Measurements from ENCODE around the gene PDZD2. TPM values are rescaled to one million over a fixed set of nuclear protein-coding genes. Genes with fewer than 3 reads are reported as not detected.

Gene PDZD2
- total RNA-seq, 2 experiments from 2014 or later = not detected

DNA sequence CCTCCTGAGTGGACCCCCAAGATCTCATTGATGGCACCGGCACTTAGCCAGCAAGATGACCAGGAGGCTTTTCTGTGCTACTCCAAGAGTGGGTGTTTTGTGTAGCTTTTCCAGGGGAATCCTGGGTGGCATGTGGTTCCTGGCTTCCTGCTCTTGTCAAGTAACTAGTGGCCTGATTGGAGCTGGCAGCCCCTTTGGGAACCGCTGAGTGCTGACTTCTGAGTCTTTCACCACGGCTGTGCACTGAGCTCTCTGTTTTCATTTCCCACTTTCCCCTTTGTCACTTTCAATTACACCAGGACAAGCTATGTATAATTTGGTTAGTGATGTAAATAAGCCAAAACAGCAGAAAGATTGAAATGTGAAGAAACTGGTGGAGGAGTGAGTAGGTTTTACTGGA is 279.8 kb downstream of the PDZD2 start:
- Mint-ChIP-seq H3K27ac (no peak overlapping the region), H3K27me3 (peaks cover 2% of the 10 kb centered on the region), H3K4me1 (no peaks in the 10 kb centered on the region), H3K9me3 (no peaks in the 10 kb centered on the region), H3K36me3 (ENCODE audit: low read depth) (no peaks in the 10 kb centered on the region), H3K4me3 (no peak overlapping the region)
- ChIA-PET CTCF (interaction anchor here (1.5 kb wide), 1 partner anchor 9 kb away, joined by 3 read pairs; no protein-coding TSS in a partner anchor), POLR2A (no interaction called here)
- no peak for DNase-seq

- POLR2A ChIA-PET = no interaction called here
- Mint-ChIP-seq H3K9me3 (no peaks in the 10 kb centered on the region), H3K27me3 (peaks cover 2% of the 10 kb centered on the region), H3K36me3 (ENCODE audit: low read depth) (no peaks in the 10 kb centered on the region), H3K27ac (no peak overlapping the region), H3K4me3 (no peak overlapping the region), H3K4me1 (no peaks in the 10 kb centered on the region)
- CTCF ChIA-PET = no interaction called here
- no peak for DNase-seq
These were observed 282.9 kb downstream of the PDZD2 start for GRCh38 chr5:31921852-31922305.

- ChIA-PET POLR2A (no interaction called here), CTCF (interaction anchor here (1.3 kb wide), 1 partner anchor 153 kb away, joined by 5 read pairs; no protein-coding TSS in a partner anchor)
- no peaks in the 10 kb centered on the region for H3K4me1 Mint-ChIP-seq
- no peaks in the 10 kb centered on the region for H3K9me3 Mint-ChIP-seq
- DNase-seq = no peak
- no peaks in the 10 kb centered on the region for H3K36me3 Mint-ChIP-seq (ENCODE audit: low read depth)
- no peak overlapping the region for H3K4me3 Mint-ChIP-seq
- H3K27me3 Mint-ChIP-seq = peaks cover 2% of the 10 kb centered on the region
- H3K27ac Mint-ChIP-seq = no peak overlapping the region
These were observed 285.1 kb downstream of the PDZD2 start for GRCh38 chr5:31924005-31924404.

DNA sequence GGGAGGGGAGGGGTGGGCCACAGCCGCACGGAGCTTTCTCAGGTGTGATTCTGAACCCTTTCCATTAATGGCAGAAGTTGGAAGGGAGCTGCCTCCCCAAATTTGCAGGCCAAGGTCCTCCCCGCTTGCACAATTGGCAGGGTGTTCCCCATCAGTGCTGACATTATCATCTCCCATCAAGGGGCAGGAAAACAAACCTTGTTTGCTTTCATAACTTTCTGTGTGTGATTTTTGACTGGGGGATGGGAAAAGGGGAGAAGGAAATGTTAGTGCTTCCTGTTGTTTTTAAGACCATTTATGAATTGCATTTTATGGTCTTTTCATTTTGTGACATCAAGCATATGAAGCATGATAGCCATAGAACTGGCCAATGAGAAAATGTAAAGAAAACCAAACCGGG is 292.9 kb downstream of the PDZD2 start:
- Mint-ChIP-seq H3K9me3 (no peaks in the 10 kb centered on the region), H3K4me1 (no peaks in the 10 kb centered on the region), H3K27me3 (peaks cover 2% of the 10 kb centered on the region), H3K36me3 (ENCODE audit: low read depth) (no peaks in the 10 kb centered on the region), H3K4me3 (no peak overlapping the region), H3K27ac (no peak overlapping the region)
- POLR2A ChIA-PET = no interaction called here
- no peak for DNase-seq
- CTCF ChIA-PET = no interaction called here

DNA sequence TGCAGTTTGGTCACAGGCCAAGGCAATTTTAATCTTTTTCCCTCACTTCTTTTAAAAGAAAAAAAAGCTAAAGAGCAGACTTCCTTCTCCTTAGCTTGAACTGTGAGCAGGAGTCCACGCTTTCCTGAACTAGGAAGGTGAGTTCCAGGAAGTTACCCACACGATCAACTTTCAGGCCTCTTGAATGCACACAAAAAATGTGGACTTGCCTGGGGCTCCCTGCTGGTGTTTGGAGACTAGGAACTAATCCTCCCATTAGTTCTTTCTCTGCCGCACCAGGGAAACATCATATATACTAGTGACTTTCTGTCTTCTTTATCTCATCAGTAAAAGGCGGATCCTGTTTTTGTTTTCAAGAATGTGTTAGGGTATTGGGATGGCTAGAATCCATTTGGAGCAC is 295.2 kb downstream of the PDZD2 start:
- POLR2A ChIA-PET = no interaction called here
- no peak overlapping the region for H3K4me3 Mint-ChIP-seq
- H3K27me3 Mint-ChIP-seq = peaks cover 2% of the 10 kb centered on the region
- DNase-seq = no peak
- H3K36me3 Mint-ChIP-seq (ENCODE audit: low read depth) = no peaks in the 10 kb centered on the region
- no peaks in the 10 kb centered on the region for H3K9me3 Mint-ChIP-seq
- CTCF ChIA-PET = interaction anchor here (0.8 kb wide), 1 partner anchor 159 kb away, joined by 3 read pairs; no protein-coding TSS in a partner anchor
- H3K27ac Mint-ChIP-seq = no peak overlapping the region
- no peaks in the 10 kb centered on the region for H3K4me1 Mint-ChIP-seq

- H3K27ac Mint-ChIP-seq = no peak overlapping the region
- no peak overlapping the region for H3K4me3 Mint-ChIP-seq
- H3K36me3 Mint-ChIP-seq (ENCODE audit: low read depth) = no peaks in the 10 kb centered on the region
- H3K4me1 Mint-ChIP-seq = no peaks in the 10 kb centered on the region
- ChIA-PET POLR2A (no interaction called here), CTCF (no interaction called here)
- no peaks in the 10 kb centered on the region for H3K9me3 Mint-ChIP-seq
- no peak for DNase-seq
- H3K27me3 Mint-ChIP-seq = peaks cover 2% of the 10 kb centered on the region
These were observed 296.8 kb downstream of the PDZD2 start for GRCh38 chr5:31935496-31936369.

- Mint-ChIP-seq H3K4me3 (no peak overlapping the region), H3K36me3 (ENCODE audit: low read depth) (no peaks in the 10 kb centered on the region), H3K9me3 (no peaks in the 10 kb centered on the region), H3K27ac (no peak overlapping the region), H3K27me3 (peaks cover 2% of the 10 kb centered on the region), H3K4me1 (no peaks in the 10 kb centered on the region)
- CTCF ChIA-PET = no interaction called here
- POLR2A ChIA-PET = no interaction called here
- no peak for DNase-seq
These were observed 297.8 kb downstream of the PDZD2 start for GRCh38 chr5:31936683-31937082.

GRCh38 chr5:31937226-31937625 is 298.3 kb downstream of the PDZD2 start:
- H3K27ac Mint-ChIP-seq = no peak overlapping the region
- POLR2A ChIA-PET = no interaction called here

GRCh38 chr5:31937703-31938102 is 298.8 kb downstream of the PDZD2 start:
- CTCF ChIA-PET = no interaction called here
- H3K36me3 Mint-ChIP-seq (ENCODE audit: low read depth) = no peaks in the 10 kb centered on the region
- no peak overlapping the region for H3K27ac Mint-ChIP-seq
- no peak for DNase-seq
- POLR2A ChIA-PET = no interaction called here
- H3K4me3 Mint-ChIP-seq = no peak overlapping the region
- no peaks in the 10 kb centered on the region for H3K9me3 Mint-ChIP-seq
- H3K4me1 Mint-ChIP-seq = no peaks in the 10 kb centered on the region
- peaks cover 2% of the 10 kb centered on the region for H3K27me3 Mint-ChIP-seq

More at GRCh38 chr5:31937226-31937625, 298.3 kb downstream of the PDZD2 start:
- Mint-ChIP-seq H3K27me3 (peaks cover 2% of the 10 kb centered on the region), H3K4me1 (no peaks in the 10 kb centered on the region), H3K4me3 (no peak overlapping the region), H3K36me3 (ENCODE audit: low read depth) (no peaks in the 10 kb centered on the region), H3K9me3 (no peaks in the 10 kb centered on the region)
- CTCF ChIA-PET = no interaction called here
- DNase-seq = no peak

DNA sequence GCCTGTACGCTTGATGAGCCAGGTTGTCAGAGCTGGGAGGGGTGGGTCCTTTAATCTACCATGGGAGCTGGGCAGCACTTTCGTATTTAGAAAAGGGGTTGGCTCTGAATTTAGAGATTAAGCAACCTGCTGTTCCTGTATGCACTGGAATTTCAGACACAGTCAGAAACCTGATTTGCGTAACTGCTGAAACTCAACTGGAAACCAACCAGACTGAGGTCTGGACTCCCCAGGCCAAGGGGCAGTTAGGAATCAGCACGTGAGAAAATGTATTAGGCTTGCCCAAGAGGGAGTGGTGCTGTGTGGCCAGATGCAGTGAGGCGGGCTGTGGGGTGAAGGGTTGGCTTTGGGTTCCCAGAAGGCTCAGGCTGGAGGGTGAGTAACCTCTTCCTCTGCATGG is 300.2 kb downstream of the PDZD2 start:
- POLR2A ChIA-PET = no interaction called here
- no peaks in the 10 kb centered on the region for H3K9me3 Mint-ChIP-seq
- CTCF ChIA-PET = no interaction called here
- no peaks in the 10 kb centered on the region for H3K4me1 Mint-ChIP-seq
- no peak overlapping the region for H3K4me3 Mint-ChIP-seq
- no peaks in the 10 kb centered on the region for H3K36me3 Mint-ChIP-seq (ENCODE audit: low read depth)
- H3K27ac Mint-ChIP-seq = no peak overlapping the region
- DNase-seq = no peak
- H3K27me3 Mint-ChIP-seq = peaks cover 2% of the 10 kb centered on the region

DNA sequence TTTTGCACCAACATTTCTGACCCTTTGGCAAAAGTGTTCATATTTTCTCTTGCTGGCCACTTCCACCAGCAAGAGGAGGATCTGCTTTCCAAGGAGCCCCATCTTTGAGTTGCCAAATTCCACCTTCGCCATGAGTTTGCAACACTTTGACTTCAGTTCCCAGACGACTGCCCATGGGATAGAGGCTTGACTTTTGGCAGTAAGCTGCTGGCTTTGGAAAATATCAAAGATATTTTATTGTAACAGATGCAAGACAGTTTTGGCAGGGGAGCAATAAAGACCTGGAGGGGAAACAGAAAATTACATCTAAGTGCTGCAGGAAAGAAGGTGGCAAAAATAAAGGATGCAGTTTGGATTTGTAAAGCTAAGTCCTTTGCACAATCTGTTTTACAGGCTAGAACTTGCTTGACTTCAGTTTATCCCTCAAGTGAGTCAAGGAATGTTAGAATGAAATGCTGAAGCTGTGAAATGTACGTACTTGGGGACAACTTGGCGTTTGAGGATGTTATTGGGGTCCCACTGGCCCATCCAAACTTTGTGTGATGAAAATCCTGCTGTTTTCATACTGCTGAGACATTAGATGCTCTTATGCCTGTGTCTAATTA is 302.3 kb downstream of the PDZD2 start:
- no peaks in the 10 kb centered on the region for H3K4me1 Mint-ChIP-seq
- peaks cover 2% of the 10 kb centered on the region for H3K27me3 Mint-ChIP-seq
- H3K4me3 Mint-ChIP-seq = no peak overlapping the region
- CTCF ChIA-PET = no interaction called here
- H3K36me3 Mint-ChIP-seq (ENCODE audit: low read depth) = no peaks in the 10 kb centered on the region
- POLR2A ChIA-PET = no interaction called here
- H3K9me3 Mint-ChIP-seq = no peaks in the 10 kb centered on the region
- no peak for DNase-seq
- no peak overlapping the region for H3K27ac Mint-ChIP-seq

GRCh38 chr5:31942546-31942945 is 303.6 kb downstream of the PDZD2 start:
- Mint-ChIP-seq H3K9me3 (no peaks in the 10 kb centered on the region), H3K4me1 (no peaks in the 10 kb centered on the region), H3K27ac (no peak overlapping the region), H3K4me3 (no peak overlapping the region), H3K27me3 (no peaks in the 10 kb centered on the region), H3K36me3 (ENCODE audit: low read depth) (no peaks in the 10 kb centered on the region)
- ChIA-PET POLR2A (no interaction called here), CTCF (no interaction called here)
- DNase-seq = no peak

DNA sequence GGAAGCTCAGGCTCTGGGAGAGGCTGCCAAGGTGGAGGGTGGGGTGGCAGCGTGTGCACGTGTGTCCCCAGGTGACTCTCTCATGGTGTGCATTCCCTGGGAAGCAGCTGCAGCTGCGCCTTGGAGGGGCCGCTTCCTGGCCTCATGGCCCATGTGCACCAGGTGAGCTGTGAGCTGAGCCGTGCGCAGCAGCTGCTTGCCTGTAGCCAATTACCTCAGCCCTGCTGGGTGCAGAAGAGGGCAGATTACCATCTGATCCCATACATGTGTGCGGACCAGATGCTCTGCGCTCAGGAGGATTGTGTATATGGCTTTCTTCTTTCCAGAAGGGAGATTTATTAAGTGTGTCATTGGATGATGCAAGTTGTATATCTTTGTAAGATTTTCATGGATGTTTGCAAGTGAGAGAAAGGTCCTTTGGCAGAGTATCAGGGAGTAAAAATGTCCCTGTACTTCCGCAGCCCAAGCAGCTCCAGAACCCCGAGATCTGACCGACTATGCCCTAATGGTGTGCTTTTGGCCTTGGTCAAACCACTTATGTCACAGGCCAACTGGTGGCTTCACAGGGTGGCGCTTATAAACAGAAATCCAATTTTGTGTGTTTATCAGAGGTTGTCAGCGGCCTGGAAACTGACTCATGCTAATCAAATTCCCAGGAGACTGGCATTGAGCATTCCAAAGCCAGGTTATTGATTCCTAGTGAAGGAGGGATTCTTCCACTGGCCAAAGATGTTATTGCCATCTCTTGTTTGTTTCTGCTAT is 305.9 kb downstream of the PDZD2 start:
- H3K4me3 Mint-ChIP-seq = no peak overlapping the region
- H3K9me3 Mint-ChIP-seq = no peaks in the 10 kb centered on the region
- ChIA-PET CTCF (interaction anchor here (0.6 kb wide), 1 partner anchor 276 kb away, joined by 4 read pairs; no protein-coding TSS in a partner anchor), POLR2A (no interaction called here)
- H3K27ac Mint-ChIP-seq = no peak overlapping the region
- H3K36me3 Mint-ChIP-seq (ENCODE audit: low read depth) = no peaks in the 10 kb centered on the region
- DNase-seq = no peak
- peaks cover 2% of the 10 kb centered on the region for H3K27me3 Mint-ChIP-seq
- no peaks in the 10 kb centered on the region for H3K4me1 Mint-ChIP-seq
